Mesothelial cell of epicardium (in vitro differentiated cells): ENCODE data around the gene ZNF366. TPM values are rescaled to one million over a fixed set of nuclear protein-coding genes. Genes with fewer than 3 reads are reported as not detected.

ENCODE experiments used
- DNase-seq, 2 experiments: peaks; one replicate each; pipeline ENCODE4 v3.0.0; 2021; ENCODE audit warnings: low spot score in 2 of 2; ENCODE audit not compliant: unreplicated experiment in 2 of 2
- H3K27ac Mint-ChIP-seq: 2 replicates; pipeline ENCODE4 v1.8.0; 2021; ENCODE audit warnings: mixed read lengths
- H3K27me3 Mint-ChIP-seq: 2 replicates; pipeline ENCODE4 v1.8.0; 2021; ENCODE audit warnings: low read depth, mixed read lengths
- H3K36me3 Mint-ChIP-seq: 2 replicates; pipeline ENCODE4 v1.8.0; 2021; ENCODE audit warnings: mixed read lengths
- H3K4me1 Mint-ChIP-seq: 2 replicates; pipeline ENCODE4 v1.8.0; 2021; ENCODE audit warnings: mixed read lengths
- H3K4me3 Mint-ChIP-seq: 2 replicates; pipeline ENCODE4 v1.8.0; 2021; ENCODE audit warnings: mild to moderate bottlenecking, moderate library complexity, mixed read lengths
- H3K9me3 Mint-ChIP-seq: 2 replicates; pipeline ENCODE4 v1.8.0; 2021; ENCODE audit warnings: mixed read lengths
- total RNA-seq: library from RNA; stranded (reverse); gene quantifications from 3 replicates; pipeline ENCODE4 v1.2.1, GENCODE V29; 2021
- TF ChIP-seq, protein P1 (sequence below): fragments of 200-600 bp; sonication (generic); IDR thresholded peaks from one replicate; pipeline ENCODE4 v1.5.0; 2021; ENCODE audit warnings: antibody characterized with exemption; ENCODE audit not compliant: unreplicated experiment

Gene ZNF366
- total RNA-seq, 1 donor from 2014 or later, result not detected

DNA sequence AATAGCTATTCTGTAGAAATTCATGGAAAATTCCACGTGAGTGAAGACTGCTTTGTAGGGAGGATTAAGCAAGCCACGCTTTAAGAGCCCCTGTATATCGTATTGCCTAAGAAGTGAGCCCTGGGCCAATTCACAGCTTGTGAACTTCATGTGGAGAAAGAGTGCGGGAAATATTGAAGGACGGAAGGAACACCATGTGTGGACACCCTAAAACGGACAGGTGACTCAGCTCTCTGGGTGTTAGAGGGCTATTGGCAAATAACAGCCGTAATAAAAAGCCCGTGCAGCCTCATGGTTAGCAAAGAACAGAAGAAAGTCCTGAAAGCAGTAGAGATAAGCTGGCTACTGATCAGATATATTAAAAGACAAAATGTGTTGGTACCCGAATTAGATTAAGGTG is 26.4 kb downstream of the ZNF366 start:
- peaks cover 14% of the 10 kb centered on the region for H3K4me1 Mint-ChIP-seq
- no peaks in the 10 kb centered on the region for H3K9me3 Mint-ChIP-seq
- TF ChIP-seq, protein P1, sequence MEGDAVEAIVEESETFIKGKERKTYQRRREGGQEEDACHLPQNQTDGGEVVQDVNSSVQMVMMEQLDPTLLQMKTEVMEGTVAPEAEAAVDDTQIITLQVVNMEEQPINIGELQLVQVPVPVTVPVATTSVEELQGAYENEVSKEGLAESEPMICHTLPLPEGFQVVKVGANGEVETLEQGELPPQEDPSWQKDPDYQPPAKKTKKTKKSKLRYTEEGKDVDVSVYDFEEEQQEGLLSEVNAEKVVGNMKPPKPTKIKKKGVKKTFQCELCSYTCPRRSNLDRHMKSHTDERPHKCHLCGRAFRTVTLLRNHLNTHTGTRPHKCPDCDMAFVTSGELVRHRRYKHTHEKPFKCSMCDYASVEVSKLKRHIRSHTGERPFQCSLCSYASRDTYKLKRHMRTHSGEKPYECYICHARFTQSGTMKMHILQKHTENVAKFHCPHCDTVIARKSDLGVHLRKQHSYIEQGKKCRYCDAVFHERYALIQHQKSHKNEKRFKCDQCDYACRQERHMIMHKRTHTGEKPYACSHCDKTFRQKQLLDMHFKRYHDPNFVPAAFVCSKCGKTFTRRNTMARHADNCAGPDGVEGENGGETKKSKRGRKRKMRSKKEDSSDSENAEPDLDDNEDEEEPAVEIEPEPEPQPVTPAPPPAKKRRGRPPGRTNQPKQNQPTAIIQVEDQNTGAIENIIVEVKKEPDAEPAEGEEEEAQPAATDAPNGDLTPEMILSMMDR, result no peak
- no peak overlapping the region for H3K4me3 Mint-ChIP-seq
- no peaks in the 10 kb centered on the region for H3K36me3 Mint-ChIP-seq
- DNase-seq, result no peak
- H3K27ac Mint-ChIP-seq, result no peak overlapping the region
- no peaks in the 10 kb centered on the region for H3K27me3 Mint-ChIP-seq

DNA sequence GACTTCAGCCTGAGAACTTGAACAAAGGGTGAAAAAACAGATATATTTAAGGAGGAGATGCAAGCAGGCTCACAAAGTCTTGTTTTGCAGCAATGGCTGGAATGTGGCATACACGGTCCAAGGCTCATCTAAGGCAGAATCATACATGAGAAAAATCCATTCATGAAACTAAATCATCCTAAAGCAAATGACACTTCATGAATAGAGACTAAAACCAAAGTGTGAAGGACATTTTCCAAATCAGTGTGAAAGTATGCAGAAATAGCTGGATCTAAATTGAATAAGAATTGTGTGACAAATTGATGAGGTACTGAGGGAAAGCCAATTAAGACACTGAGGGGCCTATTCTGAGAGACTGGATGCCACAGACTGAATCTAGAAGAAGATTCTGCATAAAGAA is 27.3 kb downstream of the ZNF366 start:
- peaks cover 11% of the 10 kb centered on the region for H3K4me1 Mint-ChIP-seq
- no peak overlapping the region for H3K27ac Mint-ChIP-seq
- no peak for DNase-seq
- no peaks in the 10 kb centered on the region for H3K9me3 Mint-ChIP-seq
- H3K36me3 Mint-ChIP-seq, result no peaks in the 10 kb centered on the region
- TF ChIP-seq, protein P1, result no peak
- no peaks in the 10 kb centered on the region for H3K27me3 Mint-ChIP-seq
- H3K4me3 Mint-ChIP-seq, result no peak overlapping the region

DNA sequence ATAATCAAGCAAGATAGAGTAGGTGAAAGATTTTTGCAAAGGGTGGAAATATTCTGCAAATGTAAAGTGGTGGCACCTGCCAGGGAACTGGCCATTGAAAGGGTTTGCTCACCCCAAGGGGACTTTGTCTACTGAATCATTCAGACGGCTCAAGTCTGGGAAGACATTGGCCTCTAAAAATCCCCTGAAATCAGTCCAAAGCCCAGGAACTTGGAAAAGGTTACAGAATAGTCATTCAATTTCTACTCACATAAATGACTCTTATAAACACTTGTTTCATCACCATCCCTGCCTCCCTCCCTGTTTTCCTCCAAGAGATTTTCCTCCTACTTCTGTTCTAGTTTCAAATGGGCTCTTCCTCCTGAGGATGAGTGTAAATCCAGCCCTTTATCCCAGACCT is 28.5 kb downstream of the ZNF366 start:
- DNase-seq, result no peak
- Mint-ChIP-seq H3K36me3 (no peaks in the 10 kb centered on the region), H3K9me3 (no peaks in the 10 kb centered on the region), H3K27me3 (no peaks in the 10 kb centered on the region), H3K4me3 (no peak overlapping the region), H3K4me1 (peaks cover 11% of the 10 kb centered on the region), H3K27ac (no peak overlapping the region)
- TF ChIP-seq, protein P1, result no peak

DNA sequence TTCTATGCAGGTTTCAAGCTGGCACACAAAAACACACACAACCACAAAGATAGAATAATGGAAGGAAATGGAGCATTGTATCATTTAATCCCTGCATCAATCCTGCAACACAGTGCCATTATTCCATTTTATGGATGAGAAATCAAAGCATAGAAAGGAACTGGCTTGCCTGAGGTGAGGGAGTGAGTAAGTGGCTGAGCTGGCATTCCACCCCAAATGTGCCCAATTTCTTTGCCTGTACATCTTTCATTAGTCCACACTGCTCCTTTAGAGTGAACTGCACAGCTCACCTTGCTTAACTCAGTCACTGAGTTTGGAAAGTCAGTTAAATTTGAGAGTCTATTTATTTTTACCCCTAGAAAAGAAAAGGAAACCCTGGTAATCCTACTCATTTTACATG is 28.9 kb downstream of the ZNF366 start:
- Mint-ChIP-seq H3K9me3 (no peaks in the 10 kb centered on the region), H3K4me1 (peaks cover 11% of the 10 kb centered on the region), H3K27ac (no peak overlapping the region), H3K4me3 (no peak overlapping the region), H3K36me3 (no peaks in the 10 kb centered on the region), H3K27me3 (no peaks in the 10 kb centered on the region)
- DNase-seq, result no peak
- TF ChIP-seq, protein P1, result no peak

DNA sequence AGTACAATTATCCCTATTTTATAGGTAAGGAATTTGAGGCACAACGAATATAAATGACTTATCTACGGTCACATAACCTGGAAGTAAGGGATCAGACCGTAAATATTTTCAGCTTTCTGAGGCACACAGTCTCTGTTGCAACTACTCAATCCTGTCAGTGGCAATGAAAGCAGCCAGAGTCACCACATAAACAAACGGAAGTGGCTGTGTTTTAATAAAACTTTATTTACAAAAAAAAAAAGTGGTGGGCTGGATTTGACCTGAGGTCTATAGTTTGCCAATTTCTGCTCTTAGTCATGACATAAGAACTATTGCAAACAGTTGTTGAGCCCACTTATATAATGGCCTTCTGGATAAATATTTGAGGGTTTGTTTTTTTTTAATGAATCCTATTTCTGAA is 29.6 kb downstream of the ZNF366 start:
- H3K27me3 Mint-ChIP-seq, result no peaks in the 10 kb centered on the region
- H3K9me3 Mint-ChIP-seq, result no peaks in the 10 kb centered on the region
- no peak for DNase-seq
- H3K4me1 Mint-ChIP-seq, result peaks cover 11% of the 10 kb centered on the region
- H3K27ac Mint-ChIP-seq, result no peak overlapping the region
- TF ChIP-seq, protein P1, result no peak
- no peaks in the 10 kb centered on the region for H3K36me3 Mint-ChIP-seq
- no peak overlapping the region for H3K4me3 Mint-ChIP-seq

DNA sequence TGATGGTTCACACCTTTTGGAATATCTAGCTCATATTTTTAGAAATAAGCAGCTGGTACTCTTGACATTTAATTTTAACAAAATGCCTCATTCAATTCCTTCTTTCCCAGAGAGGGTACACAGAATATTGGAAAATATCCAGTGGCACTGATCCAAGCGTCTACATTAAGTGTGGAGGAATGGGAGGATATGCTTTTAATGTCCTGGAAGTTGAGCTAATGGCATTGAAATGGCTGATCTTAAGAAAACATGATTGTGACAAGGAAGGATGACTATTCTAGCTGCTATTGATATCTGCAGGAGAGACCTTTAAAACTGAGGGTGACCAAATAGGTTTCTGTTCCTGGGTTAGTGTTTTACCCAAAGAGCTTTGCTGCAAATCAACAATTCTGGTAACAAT is 30.0 kb downstream of the ZNF366 start:
- Mint-ChIP-seq H3K4me3 (no peak overlapping the region), H3K27me3 (no peaks in the 10 kb centered on the region), H3K9me3 (no peaks in the 10 kb centered on the region), H3K27ac (peak overlapping the region; percentile 11), H3K4me1 (peaks cover 11% of the 10 kb centered on the region), H3K36me3 (no peaks in the 10 kb centered on the region)
- DNase-seq, result no peak
- TF ChIP-seq, protein P1, result no peak
